Esophagus squamous epithelium (tissue), 5 donors: ENCODE measurements around the gene CEACAM16. TPM values are rescaled to one million over a fixed set of nuclear protein-coding genes. Genes with fewer than 3 reads are reported as not detected.
"Not testable (repeated sequence)": the region's sequence is repeated elsewhere in the genome, so short reads cannot be mapped to it uniquely, and the experiment has no call there.

Experiments used
- DNase-seq: peaks from one replicate; lab custom pipeline; 2025; lab: John Stamatoyannopoulos, UW
- H3K27ac ChIP-seq, 4 donors: fragments of 200-600 bp; sonication (generic); one replicate each; pipeline ENCODE4 v1.5.1; 2016 to 2019; ENCODE audit warnings: mild to moderate bottlenecking in 1 of 4
- H3K27me3 ChIP-seq, 4 donors: fragments of 200-600 bp; sonication (generic); 1 replicate in 3 of 4; 2 replicates in 1 of 4; pipeline versions ENCODE4 v1.5.1 to v1.6.0; 2017 to 2021; ENCODE audit warnings: antibody characterized with exemption in 1 of 4
- H3K36me3 ChIP-seq, 3 donors: fragments of 200-600 bp; sonication (generic); one replicate each; pipeline ENCODE4 v1.5.1; 2016 to 2019
- H3K4me1 ChIP-seq, 3 donors: fragments of 200-600 bp; sonication (generic); one replicate each; pipeline ENCODE4 v1.5.1; 2017 to 2019
- H3K4me3 ChIP-seq, 4 donors: fragments of 200-600 bp; sonication (generic); 1 replicate in 3 of 4; 2 replicates in 1 of 4; pipeline ENCODE4 v1.5.1; 2016 to 2019; ENCODE audit warnings: mild to moderate bottlenecking in 2 of 4, moderate library complexity in 1 of 4
- H3K9me3 ChIP-seq, 3 donors: fragments of 200-600 bp; sonication (generic); one replicate each; pipeline ENCODE4 v1.5.1; 2016 to 2019
- CTCF ChIP-seq, 6 experiments: fragments of 450-650 bp in 4 of 6; fragments of 200-600 bp in 2 of 6; sonication (generic) in 2 of 6; IDR thresholded peaks; one replicate each; pipeline ENCODE4 v1.5.1; 2016 to 2019; ENCODE audit warnings: antibody characterized with exemption in 6 of 6, mild to moderate bottlenecking in 4 of 6, moderate library complexity in 4 of 6
- POLR2A ChIP-seq, 4 donors: fragments of 450-650 bp; IDR thresholded peaks; one replicate each; pipeline ENCODE4 v1.6.1; 2017; ENCODE audit warnings: antibody characterized with exemption in 4 of 4, mild to moderate bottlenecking in 4 of 4, moderate library complexity in 3 of 4
- WGBS, 2 donors: methylation state at CpG; one replicate each; pipeline ENCODE4 v1.1.5; 2018; 5-methylcytosine and 5-hydroxymethylcytosine counted together
- intact Hi-C: fragments of 100-400 bp; cut with DNase I; formaldehyde crosslinking; loops from one replicate; pipeline ENCODE4 v1.15.0; 2022
- total RNA-seq, 4 donors: library from RNA; depleted of rRNA; stranded (reverse); fragments of >200 nt; gene quantifications; one replicate each; pipeline ENCODE4 v1.1.0, GENCODE V29; 2016
- donor health status: DM: yes; HTN: yes; CAD: no.

Gene CEACAM16
- total RNA-seq, 4 donors from 2014 or later = not detected

- Histone ChIP-seq H3K4me3 (peak overlapping the region in 2 of 4 donors; percentile 16 to 41), H3K9me3 (peaks cover 0 to 9% (median 0%) of the 10 kb centered on the region in 3 donors), H3K36me3 (no peaks in the 10 kb centered on the region), H3K27me3 (no peaks in the 10 kb centered on the region), H3K4me1 (peaks cover 17 to 48% (median 35%) of the 10 kb centered on the region in 3 donors), H3K27ac (peak overlapping the region; percentile 61 to 88 (median 78))
- DNase-seq = no peak
- TF ChIP-seq CTCF (IDR thresholded peaks at IDR 0.05) = no peak
- TF ChIP-seq POLR2A (IDR thresholded peaks at IDR 0.05) = no peak
- intact Hi-C loops = no loop called here
- 39 to 69% methylated on average over 2 to 7 of the region's 11 CpGs for WGBS, 2 donors
These were observed 19.7 kb downstream of the CEACAM16 start for GRCh38 chr19:44718441-44719261.

- no peak for DNase-seq
- Histone ChIP-seq H3K4me1 (peaks cover 23 to 54% (median 41%) of the 10 kb centered on the region in 3 donors), H3K4me3 (no peak overlapping the region), H3K36me3 (no peaks in the 10 kb centered on the region), H3K27ac (peak overlapping the region in 2 of 4 donors; percentile 77 to 78), H3K9me3 (peaks cover 0 to 9% (median 0%) of the 10 kb centered on the region in 3 donors), H3K27me3 (no peaks in the 10 kb centered on the region)
- TF ChIP-seq CTCF (IDR thresholded peaks at IDR 0.05) (no peak), POLR2A (IDR thresholded peaks at IDR 0.05) (no peak)
- 62 to 80% methylated on average over 2 to 6 of the region's 8 CpGs for WGBS, 2 donors
- intact Hi-C loops = no loop called here
These were observed 20.3 kb downstream of the CEACAM16 start for GRCh38 chr19:44719262-44719701.

- WGBS, 2 donors = 87% methylated on average over 9 of the region's 9 CpGs
- not testable (repeated sequence) for H3K27me3 ChIP-seq, H3K4me3 ChIP-seq, H3K36me3 ChIP-seq, DNase-seq, H3K9me3 ChIP-seq, H3K27ac ChIP-seq
- intact Hi-C loops = loop anchor here (5.0 to 10.0 kb wide), 2 partner anchors 52 to 124 kb away; partner anchors contain the start of gene NECTIN2
- peaks cover 31 to 65% (median 52%) of the 10 kb centered on the region in 3 donors for H3K4me1 ChIP-seq
These were observed 21.4 kb downstream of the CEACAM16 start for GRCh38 chr19:44720396-44720795.

- H3K4me3 ChIP-seq = no peak overlapping the region
- DNase-seq = no peak
- intact Hi-C loops = loop anchor here (5.0 to 10.0 kb wide), 2 partner anchors 51 to 124 kb away; partner anchors contain the start of gene NECTIN2
- peaks cover 34 to 71% (median 57%) of the 10 kb centered on the region in 3 donors for H3K4me1 ChIP-seq
- H3K9me3 ChIP-seq = no peaks in the 10 kb centered on the region
- H3K27me3 ChIP-seq = no peaks in the 10 kb centered on the region
- no peak overlapping the region for H3K27ac ChIP-seq
- H3K36me3 ChIP-seq = no peaks in the 10 kb centered on the region
- WGBS, 2 donors = 72 to 79% methylated on average over 6 of the region's 6 CpGs
- no peak for TF ChIP-seq POLR2A (IDR thresholded peaks at IDR 0.05)
- no peak for TF ChIP-seq CTCF (IDR thresholded peaks at IDR 0.05)
These were observed 22.0 kb downstream of the CEACAM16 start for GRCh38 chr19:44720945-44721344.

- intact Hi-C loops = loop anchor here (5.0 to 10.0 kb wide), 2 partner anchors 51 to 123 kb away; partner anchors contain the start of gene NECTIN2
- H3K4me3 ChIP-seq, H3K36me3 ChIP-seq, H3K9me3 ChIP-seq, H3K27me3 ChIP-seq, DNase-seq: not testable (repeated sequence)
- H3K27ac ChIP-seq = peak overlapping the region in 1 of 4 donors; percentile 2
- 67 to 76% methylated on average over 5 of the region's 5 CpGs for WGBS, 2 donors
- H3K4me1 ChIP-seq = peaks cover 34 to 75% (median 57%) of the 10 kb centered on the region in 3 donors
These were observed 22.4 kb downstream of the CEACAM16 start for GRCh38 chr19:44721369-44721768.
